Stimulated activated CD4-positive, alpha-beta T cell treated with anti-CD3 and anti-CD28 coated beads, Interleukin-1b, Interleukin-23, amount 100 ng/mL, for 1 hour (primary cell): Measurements from ENCODE around the gene VGLL3.
"Not testable (repeated sequence)": the region's sequence is repeated elsewhere in the genome, so short reads cannot be mapped to it uniquely, and the experiment has no call there.

ENCODE experiments used
- DNase-seq, 2 donors: peaks; one replicate each; pipeline ENCODE4 v3.0.0-alpha.2; 2020; ENCODE audit warnings: low read depth in 2 of 2

The VGLL3 gene, protein sequence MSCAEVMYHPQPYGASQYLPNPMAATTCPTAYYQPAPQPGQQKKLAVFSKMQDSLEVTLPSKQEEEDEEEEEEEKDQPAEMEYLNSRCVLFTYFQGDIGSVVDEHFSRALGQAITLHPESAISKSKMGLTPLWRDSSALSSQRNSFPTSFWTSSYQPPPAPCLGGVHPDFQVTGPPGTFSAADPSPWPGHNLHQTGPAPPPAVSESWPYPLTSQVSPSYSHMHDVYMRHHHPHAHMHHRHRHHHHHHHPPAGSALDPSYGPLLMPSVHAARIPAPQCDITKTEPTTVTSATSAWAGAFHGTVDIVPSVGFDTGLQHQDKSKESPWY

DNA sequence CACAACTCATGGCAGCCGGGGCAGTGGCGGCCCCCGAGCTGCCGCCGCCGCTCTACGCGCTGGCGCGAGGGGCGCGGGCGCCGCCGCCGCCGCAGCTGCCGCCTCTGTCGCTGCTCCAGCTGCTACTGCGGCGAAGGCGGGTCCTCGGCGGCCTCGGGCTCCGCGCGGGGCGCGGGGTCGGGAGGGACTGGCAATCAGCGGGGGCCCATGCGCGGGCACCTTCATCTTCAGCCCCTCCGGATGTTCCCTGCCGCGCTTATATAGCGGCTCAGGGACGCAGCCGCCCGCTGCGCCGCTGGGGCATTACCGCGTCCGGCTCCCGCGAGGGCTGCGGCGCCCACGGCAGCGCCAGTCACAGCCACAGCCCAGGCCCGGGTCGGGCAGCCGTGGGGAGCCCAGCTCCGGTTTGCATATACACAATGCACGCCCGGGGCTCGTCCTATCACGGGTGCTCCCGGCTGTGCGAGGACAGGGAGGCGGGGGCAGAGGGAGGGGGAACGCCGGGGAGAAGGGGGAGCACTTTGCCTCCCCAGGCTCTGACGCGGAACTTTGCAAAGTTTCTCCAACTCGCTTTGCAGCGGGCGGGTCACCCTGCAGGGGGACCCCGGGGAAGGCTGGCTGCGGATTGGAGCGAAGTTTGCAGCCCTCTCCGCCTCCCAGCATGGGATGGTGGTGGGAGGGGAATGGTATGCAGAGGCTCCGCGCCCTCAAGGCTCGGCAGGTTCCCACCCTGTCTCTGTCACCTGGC lies at the start of gene VGLL3:
Gene VGLL3 (minus strand): TSS at position 416 of the 748 bp plus-strand sequence. CDS start 406 bp downstream, at position 10.
- DNase-seq: no peak

DNA sequence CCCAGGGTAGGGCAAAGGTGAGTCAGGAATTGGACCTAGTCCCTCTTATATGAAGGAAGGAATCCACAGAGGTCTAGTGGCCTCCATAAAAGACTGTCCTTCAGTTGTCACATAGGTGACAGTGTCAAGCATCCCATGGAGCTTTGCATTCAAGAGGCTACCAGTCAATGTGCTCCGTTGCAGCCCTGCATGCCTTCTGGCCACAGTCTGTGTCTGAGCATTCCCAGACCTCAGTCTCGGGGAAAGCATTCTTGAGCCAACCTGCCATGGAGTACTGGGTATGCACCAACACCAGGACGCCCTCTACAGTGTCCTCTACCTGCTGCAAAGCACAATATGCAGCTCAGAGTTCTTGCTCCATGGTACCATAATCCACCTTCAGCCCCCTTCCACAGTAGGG lies 46.7 kb upstream of the VGLL3 start:
- DNase-seq: no peak

DNA sequence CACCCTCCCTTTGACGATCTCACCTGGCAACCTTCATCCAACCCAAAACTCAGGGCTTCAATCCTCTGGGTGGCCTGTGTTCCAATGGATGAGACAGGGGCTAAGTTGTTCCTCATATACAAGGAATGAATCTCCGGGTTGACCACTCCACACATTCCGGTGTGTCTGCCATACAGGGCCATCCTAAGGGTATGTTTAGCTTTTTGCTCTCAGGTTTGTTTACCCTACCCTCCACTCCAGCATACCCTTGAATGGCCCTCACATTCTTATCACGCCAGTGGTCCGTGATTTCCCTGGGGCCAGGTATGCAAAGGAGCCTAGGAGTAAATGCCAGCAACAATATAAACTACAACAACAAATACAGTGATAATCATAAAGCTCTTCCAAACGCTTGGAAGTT lies 45.7 kb upstream of the VGLL3 start:
- no peak for DNase-seq

DNA sequence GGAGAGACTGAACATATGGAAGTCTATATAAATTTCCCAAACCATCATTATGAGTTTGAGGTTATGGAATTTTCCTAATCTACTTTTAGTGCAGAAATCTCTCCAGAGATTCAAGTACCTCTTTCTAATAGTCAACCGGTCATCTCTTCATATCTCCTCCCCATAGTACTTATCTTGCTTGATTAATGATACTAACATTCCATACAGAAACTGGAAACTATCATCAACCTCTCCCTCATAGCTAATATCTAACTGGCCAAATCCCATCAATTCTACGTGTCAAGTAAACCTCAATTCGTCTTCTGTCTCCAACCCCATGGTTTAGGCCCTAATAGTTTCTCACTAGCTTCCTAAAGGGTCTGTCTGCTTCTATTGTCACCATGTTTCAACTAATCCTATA lies 44.4 kb upstream of the VGLL3 start:
- DNase-seq: no peak

DNA sequence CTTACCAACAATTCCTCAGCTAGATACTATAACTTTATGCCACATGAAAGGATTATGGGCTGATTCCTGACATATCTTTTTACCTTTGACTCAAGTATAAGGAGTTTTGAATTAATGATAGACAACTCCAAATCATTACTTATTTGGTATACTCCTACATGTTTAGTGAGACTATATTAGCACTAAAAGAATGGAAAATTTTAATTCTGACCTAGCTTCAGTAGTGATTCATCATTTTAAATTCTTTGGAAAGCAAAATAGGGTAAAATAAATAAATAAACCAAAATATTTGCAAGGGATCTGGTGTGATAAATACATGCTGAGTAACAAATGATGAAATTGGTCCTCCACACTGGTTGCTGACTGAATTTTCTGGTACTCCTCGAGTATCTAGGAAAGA lies 42.3 kb upstream of the VGLL3 start:
- DNase-seq: no peak

DNA sequence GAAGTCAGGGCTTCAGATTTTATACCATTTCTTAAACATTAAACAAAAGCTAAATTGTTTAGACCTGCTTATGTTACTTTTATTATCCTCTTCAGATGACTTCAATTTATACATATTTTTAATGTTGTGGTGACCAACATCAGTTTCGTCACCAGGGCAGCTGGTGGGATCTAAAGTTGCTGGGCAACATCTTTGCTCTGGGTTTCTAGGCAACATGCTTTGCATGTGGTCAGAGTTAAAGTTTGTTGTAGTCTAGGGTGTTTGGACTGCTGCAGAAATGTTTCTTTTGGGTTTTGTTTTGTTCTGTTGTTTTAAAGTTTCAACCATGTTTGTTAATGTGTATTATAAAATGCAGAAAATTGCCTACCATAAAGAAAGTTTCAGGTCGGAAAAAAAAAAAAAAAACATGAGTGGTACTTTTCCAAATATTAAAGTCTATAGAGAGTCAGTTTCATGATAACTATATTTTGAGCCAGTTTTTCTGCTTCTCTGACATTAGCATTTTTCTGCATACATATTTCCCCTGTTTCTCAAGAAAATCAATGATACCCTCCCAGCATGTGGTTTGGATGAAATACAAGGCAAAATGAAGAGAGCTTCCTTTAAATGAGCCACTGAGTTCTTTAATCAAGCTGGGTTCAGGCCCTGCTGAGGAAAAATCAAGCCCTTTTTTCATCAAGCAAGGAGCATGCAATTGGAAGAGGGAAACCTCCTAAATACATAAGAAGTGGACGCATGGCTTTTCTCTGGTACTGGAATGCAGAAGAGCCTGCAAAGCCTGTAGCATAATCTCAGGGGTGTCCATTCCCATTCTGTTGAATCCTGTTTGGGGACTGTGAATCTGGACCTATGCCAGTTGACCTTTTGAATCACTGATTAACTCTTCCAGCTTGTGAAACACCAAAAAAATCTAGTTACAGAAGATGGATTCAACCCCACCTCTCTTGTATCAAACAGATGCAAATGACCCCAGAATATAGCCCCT lies 35.0 kb upstream of the VGLL3 start:
- no peak for DNase-seq

DNA sequence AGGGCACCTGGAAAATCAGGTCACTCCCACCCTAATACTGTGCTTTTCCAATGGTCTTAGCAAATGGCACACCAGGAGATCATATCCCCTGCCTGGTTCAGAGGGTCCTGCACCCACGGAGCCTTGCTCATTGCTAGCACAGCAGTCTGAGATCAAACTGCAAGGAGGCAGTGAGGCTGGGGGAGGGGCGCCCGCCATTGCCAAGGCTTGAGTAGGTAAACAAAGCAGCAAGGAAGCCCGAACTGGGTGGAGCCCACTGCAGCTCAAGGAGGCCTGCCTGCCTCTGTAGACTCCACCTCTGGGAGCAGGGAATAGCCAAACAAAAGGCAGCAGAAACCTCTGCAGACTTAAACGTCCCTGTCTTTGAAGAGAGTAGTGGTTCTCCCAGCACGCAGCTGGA lies 26.4 kb upstream of the VGLL3 start:
- DNase-seq: not testable (repeated sequence)

DNA sequence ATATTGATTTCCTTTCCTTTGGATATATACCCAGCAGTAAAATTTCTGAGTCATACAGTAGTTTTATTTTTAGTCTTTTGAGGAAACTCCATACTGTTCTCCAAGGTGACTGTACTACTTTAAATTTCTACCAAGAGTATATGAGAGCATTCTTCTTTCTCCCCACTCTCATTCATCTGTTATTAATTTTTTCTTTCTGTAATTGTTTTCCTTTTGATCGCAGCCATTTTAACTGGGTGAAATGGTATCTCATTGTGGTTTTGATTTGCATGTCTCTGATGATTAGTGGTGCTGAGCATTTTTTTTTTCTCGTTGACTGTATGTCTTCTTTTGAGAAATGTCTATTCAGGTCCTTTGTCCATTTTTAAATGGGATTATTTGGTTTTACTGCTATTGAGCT lies 18.3 kb upstream of the VGLL3 start:
- no peak for DNase-seq

DNA sequence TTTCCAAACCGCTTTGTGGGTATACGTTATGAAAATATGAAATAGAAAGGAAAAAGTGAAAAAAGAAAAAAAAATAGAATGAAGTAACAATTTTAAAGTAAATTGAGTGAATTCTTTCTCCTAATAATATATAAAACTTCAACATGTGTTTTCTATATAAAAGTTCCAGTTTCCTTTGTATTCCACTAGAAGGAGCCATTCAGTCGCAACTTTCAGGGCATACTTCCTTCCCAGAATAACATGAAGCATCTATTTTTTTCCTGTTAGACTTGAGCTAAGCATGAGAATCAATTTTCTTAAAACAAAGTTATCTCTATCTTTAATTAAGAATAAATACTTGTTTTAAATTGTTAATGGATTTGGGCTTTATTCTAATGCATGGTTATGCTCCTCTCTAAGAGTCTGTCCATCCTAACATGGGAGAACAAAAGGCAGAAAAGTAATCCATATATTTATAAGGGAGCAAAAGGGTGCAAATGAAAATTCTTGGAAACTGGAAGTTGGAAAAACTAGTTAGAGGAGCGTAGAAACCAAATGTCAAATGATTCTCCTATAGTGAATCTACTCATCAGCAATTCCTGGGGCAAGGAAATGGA lies 16.0 kb upstream of the VGLL3 start:
- no peak for DNase-seq

DNA sequence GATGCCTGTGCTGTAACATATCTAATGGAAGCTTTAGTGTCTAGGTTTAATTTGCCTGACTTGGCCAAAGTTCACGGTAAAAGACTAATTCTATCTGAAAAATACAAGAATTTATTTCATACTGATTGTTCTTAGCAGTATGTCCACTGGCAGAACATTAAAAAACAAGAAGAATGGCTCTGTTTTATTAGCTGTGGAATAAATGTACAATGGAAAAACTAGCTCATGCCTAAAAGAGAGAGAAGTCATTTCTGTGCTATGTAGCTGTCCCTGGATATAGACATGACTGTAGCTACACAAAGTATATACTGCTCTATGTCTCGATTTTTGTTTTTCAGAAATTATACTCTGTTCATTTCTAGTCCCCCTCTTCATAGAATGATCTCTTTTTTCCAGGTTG lies 13.9 kb upstream of the VGLL3 start:
- DNase-seq: no peak

DNA sequence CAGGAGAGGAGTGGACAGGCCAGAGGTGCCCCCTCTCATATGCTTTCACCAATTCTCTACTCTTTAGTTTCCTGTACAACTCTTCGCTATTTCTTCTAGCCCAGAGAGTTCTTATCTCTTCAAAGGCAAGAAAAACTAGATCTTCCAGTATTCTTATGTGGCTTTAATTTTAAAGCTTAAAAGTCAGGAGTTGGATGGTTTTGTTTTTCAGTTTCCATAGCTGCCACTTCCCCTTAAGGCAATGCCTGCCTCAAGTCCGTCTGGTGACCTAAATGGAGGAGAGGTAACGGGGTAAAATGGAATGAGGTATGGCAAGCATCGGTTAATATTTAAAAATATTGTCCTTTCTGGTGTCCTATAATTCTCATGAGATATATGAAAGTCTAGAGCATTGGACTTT lies 11.4 kb upstream of the VGLL3 start:
- DNase-seq: no peak

DNA sequence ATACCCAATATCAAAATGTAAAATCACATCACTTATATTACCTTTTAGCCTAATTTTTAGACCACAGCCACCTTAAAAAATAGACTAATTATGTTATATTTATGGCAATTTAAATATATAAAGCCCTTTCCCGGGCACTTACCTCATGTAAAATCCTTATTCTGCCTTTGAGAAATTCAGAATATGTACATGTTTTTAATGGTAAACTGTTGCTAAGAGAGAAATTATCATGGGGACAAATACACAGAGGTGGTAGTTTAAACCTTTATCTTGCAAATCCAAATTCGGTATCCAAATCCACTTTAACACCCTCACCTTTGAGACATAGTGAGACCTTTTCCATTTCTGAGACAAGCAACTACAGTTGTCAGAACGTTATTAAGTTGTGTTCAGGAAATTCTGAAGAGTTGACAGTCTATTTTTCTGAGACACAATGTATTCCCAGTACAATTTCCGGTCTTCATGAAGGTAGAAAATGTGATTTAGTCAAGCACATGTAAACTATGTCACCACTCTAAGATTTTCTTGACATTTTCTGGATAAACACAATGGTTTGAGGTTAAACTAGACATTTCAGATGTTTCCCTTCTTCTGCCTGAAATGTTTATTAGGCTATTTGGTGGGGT lies 10.6 kb upstream of the VGLL3 start:
- DNase-seq: no peak

DNA sequence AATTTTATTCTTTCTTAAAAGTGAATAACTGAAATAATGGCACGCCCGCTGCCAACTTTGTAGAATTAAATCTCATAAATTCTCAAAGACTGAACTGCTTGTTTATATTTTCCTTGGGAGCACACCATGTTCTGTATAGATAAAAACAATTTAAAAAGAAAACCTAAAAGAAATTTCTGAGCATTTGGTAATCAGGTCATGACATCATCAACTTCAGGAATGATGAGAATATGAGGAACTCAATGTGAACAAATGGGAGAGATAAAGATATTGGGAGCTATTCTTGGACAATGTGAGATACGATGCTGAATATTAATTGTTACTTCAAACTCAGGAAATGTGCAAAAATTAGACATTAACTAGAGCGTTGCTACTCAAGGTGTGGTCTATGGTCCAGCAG lies 10.0 kb upstream of the VGLL3 start:
- no peak for DNase-seq

DNA sequence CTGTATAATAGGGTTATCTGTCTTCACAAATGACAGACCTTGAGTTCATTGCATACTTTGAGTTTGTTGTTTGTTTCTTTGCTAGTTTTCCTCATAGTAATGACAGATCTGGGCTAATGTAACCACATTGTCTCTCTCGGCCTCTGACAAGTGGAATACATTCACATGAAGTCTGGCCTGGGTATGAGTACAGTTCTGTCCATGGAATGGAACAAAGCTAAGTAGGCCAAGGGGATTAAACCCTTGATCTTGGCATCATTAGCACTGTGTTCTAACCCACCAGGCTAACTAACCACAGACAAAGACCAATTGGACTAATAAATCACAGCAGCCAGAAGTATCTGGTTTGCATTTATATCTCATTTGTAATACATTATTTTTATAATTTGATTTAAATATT lies 7.6 kb upstream of the VGLL3 start:
- no peak for DNase-seq

DNA sequence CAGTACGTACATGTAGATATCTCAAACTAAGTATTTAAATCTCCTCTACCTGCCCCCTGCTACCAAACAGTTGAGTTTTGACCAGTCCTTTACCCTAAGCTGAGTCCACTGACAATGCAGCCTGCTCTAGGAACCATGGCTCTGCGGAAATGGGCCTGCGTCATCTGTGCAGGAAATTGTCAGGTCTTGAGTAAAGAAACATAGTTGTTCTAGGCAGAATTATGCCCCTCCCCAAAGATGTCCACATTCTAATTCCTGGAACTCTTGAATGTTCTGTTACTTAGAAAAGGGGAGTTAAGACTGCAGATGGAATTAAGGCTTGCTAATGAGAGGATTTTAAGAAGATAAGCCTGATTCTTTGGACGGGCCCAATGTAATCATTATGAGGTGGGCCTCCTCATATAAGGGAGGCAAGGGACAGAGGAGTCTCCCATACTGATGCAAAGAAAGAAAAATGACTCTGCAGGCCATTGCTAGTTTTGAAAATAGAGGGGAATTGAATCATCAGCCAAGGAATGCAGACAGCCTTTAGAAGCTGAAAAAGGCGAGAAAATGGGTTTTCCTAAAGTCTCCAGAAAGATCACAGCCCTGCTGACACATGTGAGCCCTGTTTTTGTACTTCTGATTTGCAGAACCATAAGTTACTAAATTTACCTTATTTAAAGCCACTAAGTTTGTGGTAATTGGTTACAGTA lies 5.5 kb upstream of the VGLL3 start:
- DNase-seq: no peak

DNA sequence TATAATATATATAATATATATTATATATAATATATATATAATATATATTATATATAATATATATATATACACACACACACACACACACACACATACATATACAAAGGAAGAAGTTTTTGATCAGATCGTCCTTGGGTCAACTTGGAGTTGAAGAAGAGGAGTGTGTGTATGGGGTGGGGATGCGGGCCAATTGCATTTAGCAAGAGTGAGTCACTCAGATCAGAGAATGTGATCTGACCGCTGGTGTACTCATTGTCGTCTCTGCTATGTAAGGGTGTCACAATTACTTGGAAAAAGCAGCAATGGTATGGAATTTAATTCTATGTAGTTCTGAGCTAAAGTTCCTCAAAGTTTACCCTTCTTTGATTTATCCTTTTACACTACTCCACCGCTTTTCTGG lies 4.6 kb upstream of the VGLL3 start:
- DNase-seq: no peak

DNA sequence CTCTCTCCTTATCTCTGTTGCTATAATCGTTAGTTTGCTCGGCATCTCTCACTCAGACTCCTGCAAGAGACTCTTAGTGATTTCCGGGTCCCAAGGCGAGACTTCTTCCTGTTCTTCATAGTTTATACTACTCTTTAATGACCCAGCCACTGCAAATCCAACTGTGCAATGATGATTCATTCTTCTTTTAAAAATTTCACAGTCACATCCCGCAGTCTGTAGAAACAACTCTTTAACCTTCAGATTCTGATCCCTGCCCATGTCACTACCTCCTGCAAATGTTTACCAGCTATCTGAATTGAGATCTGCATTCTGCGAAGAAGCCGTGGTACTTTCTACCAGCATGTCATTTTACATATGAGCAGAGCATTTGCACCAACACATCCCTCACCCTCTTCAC lies 2.8 kb upstream of the VGLL3 start:
- DNase-seq: no peak

DNA sequence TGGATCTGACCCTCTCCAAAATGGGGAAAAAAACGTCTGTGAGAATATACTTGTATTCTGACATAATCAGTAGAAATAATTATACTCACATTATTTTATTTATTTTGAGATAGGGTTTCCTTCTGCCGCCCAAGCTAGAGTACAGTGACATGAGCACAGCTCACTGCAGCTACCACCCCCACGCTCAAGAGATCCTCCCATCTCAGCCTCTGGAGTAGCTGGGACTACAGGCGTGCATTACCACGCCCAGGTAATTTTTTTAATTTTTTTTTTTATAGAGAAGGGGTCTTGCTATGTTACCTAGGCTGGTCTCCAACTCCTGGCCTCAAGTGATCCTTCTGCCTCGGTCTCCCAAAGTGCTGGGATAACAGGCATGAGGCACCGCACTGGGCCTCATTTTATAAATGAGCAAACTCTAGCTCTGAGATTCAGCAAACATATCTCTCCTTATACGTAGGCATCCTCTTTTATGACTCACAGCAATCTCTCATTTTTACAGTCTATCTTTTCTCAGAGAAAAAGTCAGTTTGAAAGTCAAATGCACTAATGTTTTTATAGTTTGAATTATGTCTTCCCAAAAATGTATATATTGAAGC lies 989 bp upstream of the VGLL3 start:
- DNase-seq: no peak

DNA sequence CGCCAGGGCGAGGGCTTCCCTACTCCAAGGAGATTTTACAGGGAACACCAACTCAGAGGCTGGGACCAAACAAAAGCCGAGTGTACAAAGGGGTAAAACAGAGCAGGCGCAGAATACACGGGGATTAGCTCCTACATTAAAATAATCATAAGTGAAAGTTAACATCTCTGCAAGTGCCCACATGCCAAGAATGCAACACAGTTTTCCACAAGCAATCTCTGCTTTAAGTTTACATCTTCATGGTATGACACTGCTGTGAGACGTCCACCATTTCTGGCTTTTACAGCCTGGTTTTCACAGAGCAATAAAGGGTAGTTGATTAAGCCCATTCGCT lies 500 bp upstream of the VGLL3 start:
- DNase-seq: no peak

DNA sequence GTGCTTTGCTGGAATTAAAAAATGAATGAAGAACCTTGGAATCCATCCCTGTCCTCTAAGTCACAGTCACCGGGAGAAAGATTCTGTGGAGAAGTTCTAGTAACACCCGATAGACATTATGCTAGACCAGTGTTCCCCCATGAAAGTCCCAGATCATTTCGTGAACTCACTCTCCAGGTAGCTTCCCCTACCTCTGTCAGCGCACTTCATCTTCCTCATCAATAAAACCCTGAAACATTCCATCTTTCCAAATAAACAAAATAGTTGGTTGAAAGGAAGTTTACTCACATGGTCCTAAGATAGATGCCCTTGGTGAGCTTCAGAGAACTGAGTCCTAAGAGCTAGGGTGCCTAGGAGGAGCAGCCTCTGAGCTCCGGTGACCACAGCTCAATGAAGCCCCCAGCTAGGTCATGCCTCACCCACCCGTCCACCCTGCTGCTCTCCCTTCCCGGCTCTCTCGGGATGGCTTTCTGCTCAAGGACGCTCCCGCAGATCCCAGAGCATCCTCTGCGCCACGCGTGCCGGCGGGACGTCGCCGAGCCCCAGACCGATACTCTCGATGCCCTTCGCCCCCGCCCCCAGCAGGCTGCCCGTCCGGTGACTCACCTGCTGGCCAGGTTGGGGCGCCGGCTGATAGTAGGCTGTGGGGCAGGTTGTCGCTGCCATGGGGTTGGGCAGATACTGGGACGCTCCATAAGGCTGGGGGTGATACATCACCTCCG lies 776 bp downstream of the VGLL3 start:
- no peak for DNase-seq
